Stimulated activated CD4-positive, alpha-beta T cell treated with anti-CD3 and anti-CD28 coated beads, Interleukin-4, amount 100 ng/mL, for 48 hours (primary cell): ENCODE data around the gene SSH3.

Experiments used
- DNase-seq, 2 donors: peaks; one replicate each; pipeline ENCODE4 v3.0.0-alpha.2; 2020; ENCODE audit warnings: low read depth in 2 of 2

Gene SSH3

DNA sequence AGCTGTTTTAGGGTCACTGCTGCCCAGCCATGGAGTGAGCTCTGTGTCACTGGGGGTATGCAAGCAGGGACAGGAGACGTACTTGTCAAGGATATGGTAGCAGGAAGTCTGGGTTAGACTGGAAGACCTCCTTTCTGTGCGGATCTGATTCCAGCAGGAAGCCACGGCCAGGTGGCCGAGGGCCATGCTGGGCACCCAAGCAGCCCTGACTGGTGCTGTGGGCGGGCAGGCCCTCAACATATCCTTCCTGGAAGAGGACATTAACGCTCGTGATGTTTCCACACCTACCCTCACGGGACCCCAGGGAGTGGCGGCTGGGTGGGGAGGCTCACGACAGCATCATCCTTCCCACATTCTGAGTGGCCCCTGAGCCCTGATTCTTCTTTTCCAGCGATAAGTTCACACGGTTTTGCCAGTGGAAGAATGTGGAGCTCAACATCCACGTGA is 23.0 kb upstream of the SSH3 start:
- no peak for DNase-seq

DNA sequence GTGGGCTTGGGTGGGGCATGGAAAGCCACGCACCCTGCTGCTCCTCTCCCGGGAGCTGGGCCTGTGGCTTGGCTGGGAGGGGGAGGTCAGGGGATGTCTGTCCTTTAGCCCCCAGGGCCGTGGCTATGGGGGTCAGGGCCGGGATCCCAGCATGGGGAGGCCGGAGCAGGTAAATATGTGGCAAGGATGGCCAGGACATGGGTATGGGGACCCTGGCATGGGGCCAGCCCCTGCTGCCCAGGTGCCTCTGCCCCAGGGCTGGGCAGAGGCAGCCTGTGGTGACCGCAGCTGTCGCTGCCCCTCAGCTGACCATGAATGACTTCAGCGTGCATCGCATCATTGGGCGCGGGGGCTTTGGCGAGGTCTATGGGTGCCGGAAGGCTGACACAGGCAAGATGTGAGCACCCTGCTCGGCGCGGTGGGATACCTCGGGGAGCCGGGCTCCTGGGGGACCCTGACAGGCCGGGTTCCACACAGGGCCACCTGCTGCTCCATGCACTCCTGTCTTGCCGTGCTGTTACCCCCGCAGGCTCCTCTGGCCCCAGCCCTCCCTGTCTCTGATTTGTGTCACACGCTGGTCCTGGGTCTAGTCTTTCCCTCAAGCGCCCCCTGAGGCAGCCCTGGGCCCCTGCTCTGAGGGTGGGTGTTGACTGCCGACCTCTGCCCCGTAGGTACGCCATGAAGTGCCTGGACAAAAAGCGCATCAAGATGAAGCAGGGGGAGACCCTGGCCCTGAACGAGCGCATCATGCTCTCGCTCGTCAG is 22.4 kb upstream of the SSH3 start:
- no peak for DNase-seq

DNA sequence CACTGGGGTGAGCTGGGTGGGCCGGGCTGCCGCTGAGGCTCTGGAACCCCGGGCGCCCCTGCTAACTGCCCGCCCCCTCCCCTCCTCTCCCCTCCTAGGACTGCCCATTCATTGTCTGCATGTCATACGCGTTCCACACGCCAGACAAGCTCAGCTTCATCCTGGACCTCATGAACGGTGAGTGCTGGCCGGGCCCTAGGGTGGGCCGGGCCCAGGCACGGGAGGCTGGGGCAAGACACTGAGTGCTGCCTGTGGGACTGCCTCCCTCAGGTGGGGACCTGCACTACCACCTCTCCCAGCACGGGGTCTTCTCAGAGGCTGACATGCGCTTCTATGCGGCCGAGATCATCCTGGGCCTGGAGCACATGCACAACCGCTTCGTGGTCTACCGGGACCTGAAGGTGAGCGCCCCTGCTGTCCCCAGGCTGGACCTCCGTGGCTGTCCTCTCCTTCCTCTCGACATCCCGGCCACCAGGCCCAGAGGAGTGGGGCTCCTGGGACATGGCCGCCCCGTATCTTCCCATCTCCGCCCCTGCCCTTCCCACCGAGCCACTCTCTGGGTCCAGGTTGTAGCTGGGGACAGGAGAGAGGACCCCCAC is 21.7 kb upstream of the SSH3 start:
- no peak for DNase-seq

DNA sequence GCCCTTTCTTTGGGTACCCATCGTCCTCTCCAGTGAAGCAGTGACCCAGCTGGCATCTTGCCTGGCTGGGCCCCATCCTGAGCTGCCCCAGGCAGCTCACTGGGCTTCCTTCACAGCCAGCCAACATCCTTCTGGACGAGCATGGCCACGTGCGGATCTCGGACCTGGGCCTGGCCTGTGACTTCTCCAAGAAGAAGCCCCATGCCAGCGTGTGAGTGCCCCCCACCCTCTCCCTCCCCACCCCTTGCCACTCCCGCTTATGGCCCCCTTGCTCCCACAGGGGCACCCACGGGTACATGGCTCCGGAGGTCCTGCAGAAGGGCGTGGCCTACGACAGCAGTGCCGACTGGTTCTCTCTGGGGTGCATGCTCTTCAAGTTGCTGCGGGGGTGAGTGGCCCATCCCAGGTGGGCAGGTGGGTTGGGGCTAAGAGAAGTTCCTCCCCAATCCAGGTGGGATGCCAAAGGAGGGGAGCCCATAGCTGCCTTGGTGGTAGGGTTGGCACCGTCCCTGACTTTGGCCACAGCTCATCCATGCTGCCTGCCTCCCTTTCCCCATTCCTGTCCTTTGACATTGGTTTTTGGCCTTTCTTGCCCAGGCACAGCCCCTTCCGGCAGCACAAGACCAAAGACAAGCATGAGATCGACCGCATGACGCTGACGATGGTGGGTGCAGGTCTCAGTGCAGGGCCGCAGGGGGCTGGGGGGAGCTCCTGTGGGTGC is 21.0 kb upstream of the SSH3 start:
- no peak for DNase-seq

GRCh38 chr11:67282876-67283371 is 20.4 kb upstream of the SSH3 start:
- DNase-seq = no peak

- DNase-seq = no peak
These were observed 19.8 kb upstream of the SSH3 start for GRCh38 chr11:67283481-67283963.

DNA sequence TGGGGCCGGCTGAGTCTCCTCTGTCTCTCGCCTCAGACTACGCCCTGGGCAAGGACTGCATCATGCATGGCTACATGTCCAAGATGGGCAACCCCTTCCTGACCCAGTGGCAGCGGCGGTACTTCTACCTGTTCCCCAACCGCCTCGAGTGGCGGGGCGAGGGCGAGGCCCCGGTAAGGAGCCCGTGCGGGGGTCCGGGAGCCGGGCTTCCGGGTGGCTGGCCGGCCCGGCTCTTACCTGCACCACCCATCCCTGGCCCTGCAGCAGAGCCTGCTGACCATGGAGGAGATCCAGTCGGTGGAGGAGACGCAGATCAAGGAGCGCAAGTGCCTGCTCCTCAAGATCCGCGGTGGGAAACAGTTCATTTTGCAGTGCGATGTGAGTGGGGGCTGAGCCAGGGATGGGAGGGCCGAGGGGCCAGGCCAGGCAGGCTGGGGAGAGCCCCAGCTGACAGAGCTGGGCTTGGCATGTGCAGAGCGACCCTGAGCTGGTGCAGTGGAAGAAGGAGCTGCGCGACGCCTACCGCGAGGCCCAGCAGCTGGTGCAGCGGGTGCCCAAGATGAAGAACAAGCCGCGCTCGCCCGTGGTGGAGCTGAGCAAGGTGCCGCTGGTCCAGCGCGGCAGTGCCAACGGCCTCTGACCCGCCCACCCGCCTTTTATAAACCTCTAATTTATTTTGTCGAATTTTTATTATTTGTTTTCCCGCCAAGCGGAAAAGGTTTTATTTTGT is 18.4 kb upstream of the SSH3 start:
- no peak for DNase-seq

DNA sequence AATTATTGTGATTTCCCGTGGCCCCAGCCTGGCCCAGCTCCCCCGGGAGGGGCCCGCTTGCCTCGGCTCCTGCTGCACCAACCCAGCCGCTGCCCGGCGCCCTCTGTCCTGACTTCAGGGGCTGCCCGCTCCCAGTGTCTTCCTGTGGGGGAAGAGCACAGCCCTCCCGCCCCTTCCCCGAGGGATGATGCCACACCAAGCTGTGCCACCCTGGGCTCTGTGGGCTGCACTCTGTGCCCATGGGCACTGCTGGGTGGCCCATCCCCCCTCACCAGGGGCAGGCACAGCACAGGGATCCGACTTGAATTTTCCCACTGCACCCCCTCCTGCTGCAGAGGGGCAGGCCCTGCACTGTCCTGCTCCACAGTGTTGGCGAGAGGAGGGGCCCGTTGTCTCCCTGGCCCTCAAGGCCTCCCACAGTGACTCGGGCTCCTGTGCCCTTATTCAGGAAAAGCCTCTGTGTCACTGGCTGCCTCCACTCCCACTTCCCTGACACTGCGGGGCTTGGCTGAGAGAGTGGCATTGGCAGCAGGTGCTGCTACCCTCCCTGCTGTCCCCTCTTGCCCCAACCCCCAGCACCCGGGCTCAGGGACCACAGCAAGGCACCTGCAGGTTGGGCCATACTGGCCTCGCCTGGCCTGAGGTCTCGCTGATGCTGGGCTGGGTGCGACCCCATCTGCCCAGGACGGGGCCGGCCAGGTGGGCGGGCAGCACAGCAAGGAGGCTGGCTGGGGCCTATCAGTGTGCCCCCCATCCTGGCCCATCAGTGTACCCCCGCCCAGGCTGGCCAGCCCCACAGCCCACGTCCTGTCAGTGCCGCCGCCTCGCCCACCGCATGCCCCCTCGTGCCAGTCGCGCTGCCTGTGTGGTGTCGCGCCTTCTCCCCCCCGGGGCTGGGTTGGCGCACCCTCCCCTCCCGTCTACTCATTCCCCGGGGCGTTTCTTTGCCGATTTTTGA is 17.5 kb upstream of the SSH3 start:
- no peak for DNase-seq

GRCh38 chr11:67286621-67287333 is 16.6 kb upstream of the SSH3 start:
- no peak for DNase-seq

DNA sequence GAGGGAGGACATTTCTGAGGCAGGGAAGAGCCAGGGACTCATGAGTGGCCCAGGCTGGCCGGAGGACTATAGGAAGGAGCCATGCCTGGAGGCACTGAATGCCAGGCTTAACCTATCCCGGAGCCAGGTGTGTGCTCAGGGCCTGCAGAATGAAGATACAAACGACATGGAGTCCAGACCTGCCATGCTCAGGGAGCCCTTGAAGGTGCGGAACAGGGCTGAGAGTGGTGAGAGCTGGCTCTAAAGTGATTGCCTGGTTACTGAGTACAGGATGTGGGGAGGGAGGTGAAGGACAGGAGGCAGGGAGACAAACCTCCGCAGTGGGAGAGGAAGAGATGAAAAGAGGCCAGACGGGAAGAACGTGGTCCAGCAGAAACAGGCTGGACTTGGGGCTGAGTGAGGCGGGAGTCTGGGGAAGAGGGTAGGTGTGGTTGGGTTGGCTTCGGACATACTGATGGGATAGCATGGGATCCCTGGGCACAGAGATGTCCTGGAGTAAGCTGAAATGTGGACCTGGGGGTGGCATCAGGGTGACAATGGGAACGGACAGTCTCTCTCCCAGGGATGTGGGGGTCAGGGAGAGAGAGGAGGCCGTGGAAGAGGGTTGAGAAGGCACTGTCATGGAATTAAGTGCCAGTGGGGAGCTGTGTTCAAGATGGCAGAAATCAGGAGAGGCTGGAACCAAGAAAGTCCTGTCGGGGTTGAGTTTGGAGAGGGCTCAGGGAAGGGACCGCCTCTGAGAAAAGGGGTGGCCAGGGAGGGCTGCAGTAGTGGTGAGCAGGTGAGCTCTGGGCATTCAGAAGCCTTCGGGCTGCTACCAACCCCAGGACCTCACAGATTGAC is 15.8 kb upstream of the SSH3 start:
- no peak for DNase-seq

DNA sequence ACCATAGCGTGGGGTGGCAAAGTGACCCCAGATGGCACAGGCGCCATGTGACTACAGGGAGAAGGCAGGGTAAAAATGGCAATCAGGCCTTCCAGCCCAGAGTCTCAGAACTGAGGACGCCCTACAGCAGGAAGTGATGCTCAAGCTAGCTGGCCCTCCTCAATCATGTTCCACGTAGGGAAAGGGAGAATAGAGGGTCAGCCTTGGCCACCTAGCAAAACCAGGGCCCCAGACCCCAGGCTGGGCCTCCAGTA is 15.2 kb upstream of the SSH3 start:
- no peak for DNase-seq

- peak; percentile 83 to 87 for DNase-seq
These were observed 14.7 kb upstream of the SSH3 start for GRCh38 chr11:67288452-67289225.

DNA sequence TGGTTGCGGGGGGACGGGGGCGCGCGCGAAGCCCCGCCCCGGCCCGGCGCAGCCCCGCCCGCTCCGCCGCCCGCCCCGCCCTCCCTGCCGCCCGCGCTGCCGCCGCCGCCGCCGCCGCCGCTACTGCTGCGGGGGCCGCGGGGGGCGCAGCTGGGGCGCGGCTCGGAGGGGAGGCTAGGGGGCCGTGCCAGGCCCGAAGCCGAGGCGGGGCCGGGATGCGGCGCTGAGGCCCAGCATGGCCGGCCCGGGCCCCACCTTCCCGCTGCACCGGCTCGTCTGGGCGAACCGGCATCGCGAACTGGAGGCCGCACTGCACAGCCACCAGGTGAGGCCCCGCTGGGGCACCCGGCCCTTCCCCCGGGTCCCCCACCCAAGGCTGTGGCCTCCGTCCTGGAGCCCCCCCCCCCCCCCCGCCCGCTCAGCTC is 14.1 kb upstream of the SSH3 start, which contains the start of gene ANKRD13D:
ANKRD13D (plus strand) TSS at position 78 of the 425 bp plus-strand sequence; CDS start at position 236, 158 bp downstream.
- no peak for DNase-seq

GRCh38 chr11:67289651-67290479 is 13.5 kb upstream of the SSH3 start:
- no peak for DNase-seq

- DNase-seq = no peak
These were observed 12.5 kb upstream of the SSH3 start for GRCh38 chr11:67290801-67291200.

DNA sequence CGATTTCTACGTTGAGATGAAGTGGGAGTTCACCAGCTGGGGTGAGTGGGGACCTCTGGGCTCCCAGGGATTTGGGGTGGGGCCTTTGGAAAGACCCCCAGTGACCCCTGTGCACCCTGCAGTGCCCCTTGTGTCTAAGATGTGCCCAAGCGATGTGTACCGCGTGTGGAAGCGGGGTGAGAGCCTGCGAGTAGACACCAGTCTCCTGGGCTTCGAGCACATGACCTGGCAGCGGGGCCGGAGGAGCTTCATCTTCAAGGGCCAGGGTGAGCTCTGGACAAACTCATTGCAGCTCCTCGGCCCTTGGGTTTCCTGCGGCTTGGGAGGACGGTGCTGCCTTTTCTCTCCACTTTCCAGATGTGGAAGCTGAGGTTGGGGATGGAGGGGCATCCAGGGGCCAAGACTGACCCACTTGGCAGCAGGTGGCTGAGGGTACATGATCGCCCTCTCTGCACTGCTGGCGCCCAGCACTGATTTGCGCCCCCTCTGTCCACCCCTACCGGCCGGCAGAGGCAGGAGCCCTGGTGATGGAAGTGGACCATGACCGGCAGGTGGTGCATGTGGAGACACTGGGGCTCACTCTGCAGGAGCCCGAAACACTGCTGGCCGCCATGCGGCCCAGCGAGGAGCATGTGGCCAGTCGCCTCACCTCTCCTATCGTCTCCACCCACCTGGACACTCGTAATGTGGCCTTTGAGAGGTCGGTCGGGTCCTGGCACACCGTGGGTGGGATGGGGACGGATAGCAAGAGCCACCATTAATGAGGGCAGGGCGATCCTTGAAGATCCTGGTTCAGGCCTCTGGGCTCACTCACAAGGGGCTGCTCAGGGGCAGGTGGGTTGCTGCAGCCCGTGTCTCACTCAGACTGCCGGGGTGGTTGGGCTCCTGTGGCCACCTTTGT is 11.6 kb upstream of the SSH3 start:
- no peak for DNase-seq
